Osteoblast (primary cell): ENCODE results near the gene PRMT7. TPM values are rescaled to one million over a fixed set of nuclear protein-coding genes. Genes with fewer than 3 reads are reported as not detected.

Experiments used
- DNase-seq: peaks from one replicate; pipeline ENCODE4 v3.0.0; 2011; ENCODE audit warnings: low spot score, mixed read lengths; ENCODE audit not compliant: insufficient read length; ENCODE audit errors: missing footprints
- H2AFZ ChIP-seq: 2 replicates; pipeline ENCODE4 v1.6.0; 2011; ENCODE audit warnings: mild to moderate bottlenecking, low read length
- H3K27ac ChIP-seq: 2 replicates; pipeline ENCODE4 v1.5.1; 2011; ENCODE audit warnings: mild to moderate bottlenecking, low read depth, low read length, moderate library complexity
- H3K27me3 ChIP-seq: 2 replicates; pipeline ENCODE4 v1.6.0; 2012; ENCODE audit warnings: mild to moderate bottlenecking, control low read depth, inconsistent platforms, low read length, moderate library complexity; ENCODE audit not compliant: insufficient read depth
- H3K36me3 ChIP-seq: 2 replicates; pipeline ENCODE4 v1.5.1; 2011; ENCODE audit warnings: mild to moderate bottlenecking, low read length, control low read depth, moderate library complexity; ENCODE audit not compliant: insufficient read depth
- H3K4me1 ChIP-seq: 2 replicates; pipeline ENCODE4 v1.5.1; 2011; ENCODE audit warnings: mild to moderate bottlenecking, low read length, control low read depth, moderate library complexity; ENCODE audit not compliant: insufficient read depth
- H3K4me2 ChIP-seq: 2 replicates; pipeline ENCODE4 v1.6.0; 2011; ENCODE audit warnings: mild to moderate bottlenecking, low read length; ENCODE audit not compliant: insufficient read depth
- H3K4me3 ChIP-seq: fragments of 200-600 bp; sonication (generic); 3 replicates; pipeline ENCODE4 v1.5.1; 2012; ENCODE audit warnings: mild to moderate bottlenecking, low read length, inconsistent platforms; ENCODE audit not compliant: insufficient read depth
- H3K79me2 ChIP-seq: 2 replicates; pipeline ENCODE4 v1.6.0; 2012; ENCODE audit warnings: mild to moderate bottlenecking, low read length, control low read depth, inconsistent platforms; ENCODE audit not compliant: insufficient read depth
- H3K9me3 ChIP-seq: 2 replicates; pipeline ENCODE4 v1.5.1; 2011; ENCODE audit warnings: low read depth, low read length, control low read depth
- H4K20me1 ChIP-seq: 2 replicates; pipeline ENCODE4 v1.6.0; 2012; ENCODE audit warnings: mild to moderate bottlenecking, low read length, control low read depth; ENCODE audit not compliant: insufficient read depth
- total RNA-seq: library from RNA; depleted of rRNA; stranded (reverse); fragments of >200 nt; gene quantifications from 2 replicates; pipeline ENCODE4 v1.2.3, GENCODE V29; 2012
- TF ChIP-seq, protein P1 (sequence below): IDR thresholded peaks from 2 replicates; pipeline ENCODE4 v1.5.1; 2011; ENCODE audit warnings: mild to moderate bottlenecking, low read depth, low read length, moderate library complexity; ENCODE audit errors: extremely low read depth

PRMT7 gene
- total RNA-seq, 1 donor = 36.9 TPM

DNA sequence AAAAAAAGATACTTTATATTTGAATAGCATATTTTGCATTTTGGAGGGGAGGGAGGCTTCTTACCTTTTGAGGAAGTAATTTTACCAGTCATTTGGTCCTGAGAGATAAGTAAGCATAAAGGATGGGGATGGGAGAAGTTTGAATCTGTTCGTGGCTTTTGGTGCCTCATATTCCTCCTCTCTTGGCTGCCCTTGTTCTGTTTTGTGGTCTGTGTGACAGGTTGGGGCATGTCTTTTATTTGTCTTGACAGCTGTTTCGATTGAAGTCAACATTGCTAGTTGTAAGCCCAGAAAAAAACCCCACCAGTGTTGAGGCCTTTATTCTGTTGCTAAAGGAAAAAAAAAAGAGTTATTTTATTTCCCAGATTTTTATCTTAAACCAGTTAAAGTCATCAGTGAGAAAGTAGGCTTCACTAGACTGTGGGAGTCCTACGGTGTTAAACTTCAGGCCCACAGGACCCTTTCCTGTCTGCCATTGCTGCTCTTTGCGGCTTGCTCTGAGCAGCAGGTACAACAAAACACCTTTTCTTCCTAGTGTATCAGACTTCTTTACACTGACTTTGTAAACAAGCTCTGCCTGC lies 35.1 kb upstream of the PRMT7 start:
- H3K4me3 ChIP-seq = no peak overlapping the region
- no peak overlapping the region for H3K4me2 ChIP-seq
- peaks cover 4% of the 10 kb centered on the region for H3K4me1 ChIP-seq
- H4K20me1 ChIP-seq = peaks cover 51% of the 10 kb centered on the region
- TF ChIP-seq, protein P1, sequence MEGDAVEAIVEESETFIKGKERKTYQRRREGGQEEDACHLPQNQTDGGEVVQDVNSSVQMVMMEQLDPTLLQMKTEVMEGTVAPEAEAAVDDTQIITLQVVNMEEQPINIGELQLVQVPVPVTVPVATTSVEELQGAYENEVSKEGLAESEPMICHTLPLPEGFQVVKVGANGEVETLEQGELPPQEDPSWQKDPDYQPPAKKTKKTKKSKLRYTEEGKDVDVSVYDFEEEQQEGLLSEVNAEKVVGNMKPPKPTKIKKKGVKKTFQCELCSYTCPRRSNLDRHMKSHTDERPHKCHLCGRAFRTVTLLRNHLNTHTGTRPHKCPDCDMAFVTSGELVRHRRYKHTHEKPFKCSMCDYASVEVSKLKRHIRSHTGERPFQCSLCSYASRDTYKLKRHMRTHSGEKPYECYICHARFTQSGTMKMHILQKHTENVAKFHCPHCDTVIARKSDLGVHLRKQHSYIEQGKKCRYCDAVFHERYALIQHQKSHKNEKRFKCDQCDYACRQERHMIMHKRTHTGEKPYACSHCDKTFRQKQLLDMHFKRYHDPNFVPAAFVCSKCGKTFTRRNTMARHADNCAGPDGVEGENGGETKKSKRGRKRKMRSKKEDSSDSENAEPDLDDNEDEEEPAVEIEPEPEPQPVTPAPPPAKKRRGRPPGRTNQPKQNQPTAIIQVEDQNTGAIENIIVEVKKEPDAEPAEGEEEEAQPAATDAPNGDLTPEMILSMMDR = no peak
- H3K9me3 ChIP-seq = no peaks in the 10 kb centered on the region
- H3K79me2 ChIP-seq = peaks cover 68% of the 10 kb centered on the region
- H3K27ac ChIP-seq = no peak overlapping the region
- no peaks in the 10 kb centered on the region for H3K27me3 ChIP-seq
- no peak for DNase-seq
- peaks cover 55% of the 10 kb centered on the region for H3K36me3 ChIP-seq
- no peak overlapping the region for H2AFZ ChIP-seq

DNA sequence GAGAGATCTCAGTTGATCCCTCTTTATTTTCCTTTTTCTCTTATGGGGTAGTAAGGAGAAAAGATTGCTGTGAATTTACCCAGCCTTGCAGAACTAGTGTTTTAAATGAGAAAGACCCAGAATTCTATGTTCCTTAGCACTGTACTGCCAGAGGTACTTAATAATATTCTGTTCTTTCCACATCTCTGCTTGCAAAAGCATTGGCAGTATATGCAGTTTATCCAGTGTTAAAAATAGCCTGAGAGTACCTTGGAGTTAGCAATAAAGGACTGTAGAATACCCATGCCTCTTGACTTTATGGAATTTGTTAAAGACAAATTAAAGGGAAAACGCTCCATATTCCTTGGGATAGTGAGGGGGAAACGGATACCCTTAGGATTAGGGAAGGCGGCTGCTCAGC lies 34.6 kb upstream of the PRMT7 start:
- H3K79me2 ChIP-seq = peaks cover 68% of the 10 kb centered on the region
- H3K4me3 ChIP-seq = no peak overlapping the region
- no peak for DNase-seq
- H4K20me1 ChIP-seq = peaks cover 50% of the 10 kb centered on the region
- H2AFZ ChIP-seq = no peak overlapping the region
- no peak overlapping the region for H3K27ac ChIP-seq
- H3K4me2 ChIP-seq = no peak overlapping the region
- H3K27me3 ChIP-seq = no peaks in the 10 kb centered on the region
- peaks cover 4% of the 10 kb centered on the region for H3K4me1 ChIP-seq
- TF ChIP-seq, protein P1 = no peak
- H3K36me3 ChIP-seq = peaks cover 55% of the 10 kb centered on the region
- H3K9me3 ChIP-seq = no peaks in the 10 kb centered on the region

DNA sequence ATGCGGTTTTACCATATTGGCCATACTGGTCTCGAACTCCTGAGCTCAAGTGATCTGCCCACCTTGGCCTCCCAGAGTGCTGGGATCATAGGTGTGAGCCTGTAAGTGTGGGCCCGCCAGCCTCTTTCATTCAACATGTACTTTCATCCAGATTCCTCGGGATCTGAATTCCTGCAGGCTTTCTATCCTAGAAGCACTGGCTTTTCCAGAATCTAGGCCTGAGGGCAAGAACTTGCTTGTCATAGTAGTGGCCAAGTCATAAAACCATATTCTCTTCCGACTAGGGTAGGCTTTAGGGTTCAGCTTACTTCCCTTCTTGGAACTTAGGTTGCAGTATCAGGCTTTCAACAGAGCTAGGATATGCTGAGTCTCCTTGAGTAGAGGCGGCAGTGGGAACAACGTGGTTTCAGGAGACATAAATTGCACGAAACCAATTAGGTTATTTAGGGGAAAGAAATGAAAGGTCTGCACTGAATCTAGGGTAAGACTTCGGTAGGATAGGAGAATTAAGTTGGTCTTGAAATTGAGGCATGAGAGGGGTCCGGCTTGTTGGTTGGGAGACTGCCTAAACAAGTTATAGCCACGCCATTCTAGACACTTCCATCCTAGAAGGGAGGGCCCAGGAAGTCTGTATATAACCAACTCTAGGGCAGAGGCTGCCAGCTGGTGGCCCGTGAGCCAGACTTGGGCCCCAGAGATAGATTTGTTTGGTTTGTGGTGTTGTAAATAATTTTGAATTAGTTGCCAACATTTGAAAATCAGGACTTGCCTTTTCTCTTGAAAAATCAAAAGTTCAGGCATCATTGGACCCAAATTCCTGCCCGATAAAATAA lies 30.9 kb upstream of the PRMT7 start:
- H3K36me3 ChIP-seq = peaks cover 46% of the 10 kb centered on the region
- H3K4me2 ChIP-seq = no peak overlapping the region
- H3K27ac ChIP-seq = no peak overlapping the region
- H3K79me2 ChIP-seq = peaks cover 65% of the 10 kb centered on the region
- H3K27me3 ChIP-seq = no peaks in the 10 kb centered on the region
- no peak overlapping the region for H3K4me3 ChIP-seq
- DNase-seq = no peak
- H3K9me3 ChIP-seq = no peaks in the 10 kb centered on the region
- TF ChIP-seq, protein P1 = no peak
- H2AFZ ChIP-seq = no peak overlapping the region
- peaks cover 28% of the 10 kb centered on the region for H4K20me1 ChIP-seq
- H3K4me1 ChIP-seq = no peaks in the 10 kb centered on the region

DNA sequence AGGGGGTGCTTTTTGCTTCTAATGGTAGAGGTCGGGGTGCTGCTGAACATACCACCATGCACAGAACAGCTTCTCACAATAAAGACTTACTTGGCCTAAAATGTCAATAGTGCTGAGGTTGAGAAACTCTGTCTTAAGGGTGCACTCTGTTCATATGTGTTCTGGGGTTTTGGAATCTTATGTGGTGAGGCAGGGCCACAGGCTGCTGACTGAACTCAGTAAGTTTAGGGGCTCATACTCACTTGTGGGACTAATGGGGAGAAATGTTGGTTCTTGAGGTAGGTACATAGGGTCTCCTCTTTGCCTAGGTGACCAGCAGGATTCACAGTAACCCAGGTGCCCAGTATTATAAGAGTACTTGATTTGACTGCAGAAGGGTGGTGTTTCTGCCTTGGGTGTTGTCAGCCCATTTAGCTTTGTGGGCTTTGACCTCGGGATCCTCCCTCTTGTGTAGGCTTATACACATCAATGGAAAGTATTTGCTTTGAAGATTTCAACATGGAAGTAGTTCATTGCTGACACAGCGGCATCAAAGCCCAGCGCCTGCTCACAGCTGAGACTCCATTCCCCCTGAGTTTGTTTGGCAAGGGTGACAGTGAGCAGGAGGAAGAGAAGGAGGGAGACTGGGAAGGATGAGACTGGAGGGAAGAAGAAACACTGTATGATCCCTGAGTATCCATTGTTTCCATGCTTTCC lies 29.3 kb upstream of the PRMT7 start:
- H3K4me3 ChIP-seq = no peak overlapping the region
- H3K27ac ChIP-seq = no peak overlapping the region
- no peaks in the 10 kb centered on the region for H3K27me3 ChIP-seq
- no peak overlapping the region for H2AFZ ChIP-seq
- no peak for DNase-seq
- peaks cover 33% of the 10 kb centered on the region for H4K20me1 ChIP-seq
- H3K36me3 ChIP-seq = peaks cover 49% of the 10 kb centered on the region
- no peaks in the 10 kb centered on the region for H3K4me1 ChIP-seq
- H3K79me2 ChIP-seq = peaks cover 67% of the 10 kb centered on the region
- H3K9me3 ChIP-seq = no peaks in the 10 kb centered on the region
- TF ChIP-seq, protein P1 = no peak
- no peak overlapping the region for H3K4me2 ChIP-seq
